T follicular helper cell (primary cell): Measurements from ENCODE around the gene GDPD3.

Experiments
- DNase-seq: peaks from one replicate; pipeline ENCODE4 v3.0.0-alpha.2; 2020; ENCODE audit warnings: low read depth

GDPD3 gene

GRCh38 chr16:30078744-30079143 is 34.6 kb downstream of the GDPD3 start:
- DNase-seq: no peak

- DNase-seq: no peak
These were observed 35.7 kb downstream of the GDPD3 start for GRCh38 chr16:30077656-30078055.

GRCh38 chr16:30076276-30076791 is 37.0 kb downstream of the GDPD3 start:
- DNase-seq: no peak

- DNase-seq: peak; percentile 89
These were observed 37.6 kb downstream of the GDPD3 start, which contains the start of gene PPP4C for GRCh38 chr16:30075503-30076275. PPP4C (plus strand) TSS chr16:30075994; CDS start chr16:30076378, 384 bp downstream.

GRCh38 chr16:30070490-30070889 is 42.8 kb downstream of the GDPD3 start:
- DNase-seq: no peak

GRCh38 chr16:30069611-30070462 is 43.5 kb downstream of the GDPD3 start:
- no peak for DNase-seq

- peak; percentile 55 for DNase-seq
These were observed 44.4 kb downstream of the GDPD3 start for GRCh38 chr16:30068750-30069610.

GRCh38 chr16:30068333-30068732 is 45.0 kb downstream of the GDPD3 start:
- no peak for DNase-seq

GRCh38 chr16:30067584-30067916 is 45.8 kb downstream of the GDPD3 start:
- no peak for DNase-seq

GRCh38 chr16:30066761-30067583 is 46.4 kb downstream of the GDPD3 start:
- DNase-seq: no peak

GRCh38 chr16:30065943-30066760 is 47.2 kb downstream of the GDPD3 start:
- DNase-seq: no peak

- peak; percentile 92 for DNase-seq
These were observed 48.0 kb downstream of the GDPD3 start, which contains the start of gene ALDOA for GRCh38 chr16:30065102-30065942. ALDOA (plus strand) TSS chr16:30065760; CDS start chr16:30066898, 1,138 bp downstream.

GRCh38 chr16:30064729-30065101 is 48.6 kb downstream of the GDPD3 start:
- no peak for DNase-seq

- DNase-seq: peak; percentile 47
These were observed 49.2 kb downstream of the GDPD3 start for GRCh38 chr16:30063893-30064728.

GRCh38 chr16:30063278-30063892 is 50.0 kb downstream of the GDPD3 start:
- DNase-seq: no peak

GRCh38 chr16:30060836-30061554 is 52.3 kb downstream of the GDPD3 start:
- no peak for DNase-seq

- DNase-seq: no peak
These were observed 53.0 kb downstream of the GDPD3 start for GRCh38 chr16:30060346-30060745.
